Neural progenitor cell (in vitro differentiated cells): ENCODE results near the gene PDE3A.

Source experiments
- CTCF ChIP-seq: fragments of 200-600 bp; sonication (generic); IDR thresholded peaks from 2 replicates; pipeline ENCODE4 v1.5.1; 2017; ENCODE audit warnings: antibody characterized with exemption, mild to moderate bottlenecking
- EZH2 ChIP-seq: fragments of 200-600 bp; sonication (generic); IDR thresholded peaks from 2 replicates; pipeline ENCODE4 v1.6.1; 2017; ENCODE audit warnings: antibody characterized with exemption, mild to moderate bottlenecking, moderate library complexity

DNA sequence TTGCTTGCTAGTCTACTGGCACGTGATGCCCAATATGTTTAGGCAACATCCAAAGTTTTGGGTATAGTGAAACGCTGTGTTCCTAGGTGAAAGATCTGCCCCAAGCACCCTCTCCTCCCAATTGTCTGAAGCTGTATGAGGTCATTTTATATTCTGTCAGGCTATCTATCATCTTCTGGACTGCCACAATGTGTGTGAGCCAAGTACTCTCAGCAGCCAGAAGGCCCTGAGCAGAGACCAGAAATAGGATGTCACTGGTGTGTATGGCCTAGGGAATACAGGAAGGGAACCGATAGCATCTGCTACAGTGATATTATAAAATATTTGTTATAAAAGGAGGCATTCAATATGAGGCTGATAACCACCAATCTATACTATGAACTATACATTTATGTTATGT, 7.9 kb upstream of the PDE3A start:
- TF ChIP-seq CTCF: no peak
- TF ChIP-seq EZH2: no peak
